ENCODE measurements around the gene ATP6AP1.
A peak's percentile ranks its signal among the peaks of the same experiment; 100 is the strongest.

The ATP6AP1 gene

DNA sequence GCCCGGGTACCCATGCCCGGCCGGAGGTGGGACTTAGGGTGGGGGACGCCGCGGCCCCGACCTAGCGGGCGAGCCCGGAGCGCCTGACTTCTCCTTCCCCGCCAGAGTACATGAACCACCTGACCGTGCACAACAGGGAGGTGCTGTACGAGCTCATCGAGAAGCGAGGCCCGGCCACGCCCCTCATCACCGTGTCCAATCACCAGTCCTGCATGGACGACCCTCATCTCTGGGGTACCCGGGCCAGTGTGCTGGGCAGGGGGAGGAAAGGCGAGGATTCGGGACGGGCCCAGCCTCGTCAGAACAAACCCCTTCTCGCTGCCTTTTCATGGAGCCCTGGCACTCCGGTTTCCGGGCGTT, 16.5 kb upstream of the ATP6AP1 start:
- H3K4me3 ChIP-seq (ENCODE audit: low read depth, low read length) = peak overlapping the region; percentile 69
- TF ChIP-seq, protein P1, sequence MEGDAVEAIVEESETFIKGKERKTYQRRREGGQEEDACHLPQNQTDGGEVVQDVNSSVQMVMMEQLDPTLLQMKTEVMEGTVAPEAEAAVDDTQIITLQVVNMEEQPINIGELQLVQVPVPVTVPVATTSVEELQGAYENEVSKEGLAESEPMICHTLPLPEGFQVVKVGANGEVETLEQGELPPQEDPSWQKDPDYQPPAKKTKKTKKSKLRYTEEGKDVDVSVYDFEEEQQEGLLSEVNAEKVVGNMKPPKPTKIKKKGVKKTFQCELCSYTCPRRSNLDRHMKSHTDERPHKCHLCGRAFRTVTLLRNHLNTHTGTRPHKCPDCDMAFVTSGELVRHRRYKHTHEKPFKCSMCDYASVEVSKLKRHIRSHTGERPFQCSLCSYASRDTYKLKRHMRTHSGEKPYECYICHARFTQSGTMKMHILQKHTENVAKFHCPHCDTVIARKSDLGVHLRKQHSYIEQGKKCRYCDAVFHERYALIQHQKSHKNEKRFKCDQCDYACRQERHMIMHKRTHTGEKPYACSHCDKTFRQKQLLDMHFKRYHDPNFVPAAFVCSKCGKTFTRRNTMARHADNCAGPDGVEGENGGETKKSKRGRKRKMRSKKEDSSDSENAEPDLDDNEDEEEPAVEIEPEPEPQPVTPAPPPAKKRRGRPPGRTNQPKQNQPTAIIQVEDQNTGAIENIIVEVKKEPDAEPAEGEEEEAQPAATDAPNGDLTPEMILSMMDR (conservative IDR thresholded peaks at IDR 0.05; ENCODE audit: low read depth, low read length) = no peak
- peak; percentile 65 for DNase-seq (ENCODE audit: low read depth)

DNA sequence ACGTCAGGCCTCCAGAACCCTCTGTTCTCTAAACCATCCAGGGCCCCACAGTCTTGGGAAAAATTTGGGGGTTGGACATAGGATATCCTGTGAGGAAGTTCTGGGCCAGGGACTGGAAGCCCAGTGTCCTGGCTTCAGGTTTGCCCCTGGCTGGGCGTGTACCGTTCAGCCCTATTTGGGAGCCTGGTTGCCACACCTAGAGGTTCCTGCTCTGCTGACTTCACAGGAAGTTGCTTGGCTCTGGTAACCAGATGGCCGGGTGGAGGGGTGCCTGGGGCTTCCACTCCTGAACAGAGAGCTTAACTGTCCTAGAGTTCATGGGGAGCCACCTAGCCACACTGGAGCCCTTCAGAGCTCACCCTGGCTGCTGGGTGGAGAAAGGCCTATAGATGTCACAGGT, 16.0 kb upstream of the ATP6AP1 start:
- DNase-seq (ENCODE audit: low read depth) = no peak

DNA sequence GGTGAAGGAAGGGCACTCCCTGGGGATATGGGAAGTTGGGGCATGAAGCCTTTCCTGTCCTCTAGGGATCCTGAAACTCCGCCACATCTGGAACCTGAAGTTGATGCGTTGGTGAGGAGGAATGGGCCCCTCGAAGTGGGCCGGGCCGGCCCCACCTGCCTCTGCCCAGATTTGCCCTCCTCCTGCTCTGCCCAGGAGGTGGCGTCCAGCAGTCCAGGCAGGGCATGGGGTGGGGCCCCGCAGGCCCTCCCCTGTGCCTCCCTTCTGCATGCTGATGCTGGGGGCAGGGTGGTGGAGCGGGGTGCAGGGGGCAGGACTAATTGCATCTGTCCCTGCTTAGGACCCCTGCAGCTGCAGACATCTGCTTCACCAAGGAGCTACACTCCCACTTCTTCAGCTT, 15.3 kb upstream of the ATP6AP1 start:
- DNase-seq (ENCODE audit: low read depth) = no peak
- no peak overlapping the region for H3K4me3 ChIP-seq (ENCODE audit: low read depth, low read length)
- TF ChIP-seq, protein P1 (conservative IDR thresholded peaks at IDR 0.05; ENCODE audit: low read depth, low read length) = no peak

More for the DNA sequence above, 16.0 kb upstream of the ATP6AP1 start:
- H3K4me3 ChIP-seq (ENCODE audit: low read depth, low read length) = peak overlapping the region; percentile 69
- TF ChIP-seq, protein P1 (conservative IDR thresholded peaks at IDR 0.05; ENCODE audit: low read depth, low read length) = no peak

DNA sequence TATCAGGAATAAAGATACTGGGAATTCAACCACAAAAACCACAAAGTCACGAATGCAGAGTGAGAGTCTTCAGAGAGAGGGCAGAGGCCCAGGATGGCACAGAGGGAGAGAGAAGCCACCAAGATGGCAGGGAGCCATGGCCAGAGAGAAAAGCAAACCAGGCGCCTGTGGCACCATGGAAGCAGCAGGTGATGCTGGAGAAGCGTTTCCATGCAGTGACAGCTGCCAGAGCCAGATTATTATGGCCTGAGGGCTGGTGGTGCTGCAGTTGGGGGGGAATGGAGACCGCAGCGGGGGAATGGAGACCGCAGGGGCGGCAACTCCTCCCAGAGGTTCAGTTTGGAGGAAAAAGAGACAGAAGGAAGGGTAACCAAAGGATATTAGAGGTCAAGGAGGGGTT, 11.3 kb upstream of the ATP6AP1 start:
- DNase-seq (ENCODE audit: low read depth) = no peak
- TF ChIP-seq, protein P1 (conservative IDR thresholded peaks at IDR 0.05; ENCODE audit: low read depth, low read length) = no peak
- H3K4me3 ChIP-seq (ENCODE audit: low read depth, low read length) = no peak overlapping the region

DNA sequence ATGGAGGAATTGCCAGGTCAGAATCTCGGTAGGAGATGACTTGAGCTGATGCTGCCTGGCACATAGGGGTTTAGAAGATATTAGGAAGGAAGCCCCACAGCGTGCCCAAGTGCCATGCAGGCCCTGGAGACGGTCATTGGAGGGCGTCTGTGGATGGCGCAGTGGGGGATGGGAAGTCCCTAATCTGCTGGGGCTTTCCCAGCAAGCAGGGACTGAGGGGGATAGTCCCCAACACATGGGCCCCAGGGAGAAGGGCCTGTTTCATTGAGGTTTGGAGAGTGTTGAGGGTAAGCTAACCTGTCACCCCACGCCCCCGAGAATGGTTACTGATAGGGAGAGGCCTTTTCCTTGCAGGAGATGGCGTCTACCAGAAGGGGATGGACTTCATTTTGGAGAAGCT, 9.3 kb upstream of the ATP6AP1 start:
- no peak for DNase-seq (ENCODE audit: low read depth)
- TF ChIP-seq, protein P1 (conservative IDR thresholded peaks at IDR 0.05; ENCODE audit: low read depth, low read length) = no peak
- H3K4me3 ChIP-seq (ENCODE audit: low read depth, low read length) = no peak overlapping the region

DNA sequence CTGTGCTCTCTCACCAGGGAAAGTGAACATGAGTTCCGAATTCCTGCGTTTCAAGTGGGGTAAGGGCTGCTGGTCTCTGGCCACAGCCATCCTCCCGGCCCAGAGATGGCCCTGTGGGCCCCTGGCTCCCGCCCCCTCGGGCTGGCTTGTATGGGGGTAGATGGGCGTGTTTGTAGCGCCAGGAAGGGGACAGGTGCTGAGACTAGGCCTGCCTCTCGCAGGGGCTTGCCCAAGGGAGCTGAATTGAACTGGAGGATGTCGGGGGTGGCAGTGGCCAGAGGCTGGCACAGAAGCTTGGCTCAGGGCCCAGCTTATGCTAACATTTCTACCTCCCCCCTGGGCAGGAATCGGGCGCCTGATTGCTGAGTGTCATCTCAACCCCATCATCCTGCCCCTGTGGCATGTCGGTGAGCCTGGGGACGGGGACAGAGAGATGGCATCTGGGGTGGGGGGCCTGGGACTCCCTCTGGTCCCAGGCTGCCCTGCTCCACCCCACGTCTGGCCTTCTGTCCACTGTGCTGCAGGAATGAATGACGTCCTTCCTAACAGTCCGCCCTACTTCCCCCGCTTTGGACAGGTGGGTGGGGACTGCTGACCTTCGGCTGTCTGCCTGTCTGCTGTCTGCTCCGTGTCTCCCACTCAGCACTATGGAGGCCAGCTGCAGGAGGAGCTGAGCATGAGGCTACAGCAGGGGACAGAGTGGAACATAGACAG, 8.6 kb upstream of the ATP6AP1 start:
- DNase-seq (ENCODE audit: low read depth) = no peak
- TF ChIP-seq, protein P1 (conservative IDR thresholded peaks at IDR 0.05; ENCODE audit: low read depth, low read length) = no peak
- H3K4me3 ChIP-seq (ENCODE audit: low read depth, low read length) = no peak overlapping the region

DNA sequence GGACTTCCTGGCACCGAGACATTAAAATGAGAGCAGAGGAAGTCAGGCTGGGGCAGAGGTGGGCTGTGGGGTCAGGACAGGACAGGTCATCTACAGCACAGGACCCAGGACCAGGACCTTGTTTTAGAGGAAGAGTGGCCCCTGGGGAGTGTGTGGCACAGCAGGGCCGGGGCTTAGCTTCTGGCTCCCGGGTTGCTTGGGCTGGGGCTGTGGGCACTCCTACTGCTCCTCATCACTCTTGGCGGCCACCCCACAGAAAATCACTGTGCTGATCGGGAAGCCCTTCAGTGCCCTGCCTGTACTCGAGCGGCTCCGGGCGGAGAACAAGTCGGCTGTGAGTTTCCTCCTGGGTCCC, 8.1 kb upstream of the ATP6AP1 start:
- H3K4me3 ChIP-seq (ENCODE audit: low read depth, low read length) = no peak overlapping the region
- TF ChIP-seq, protein P1 (conservative IDR thresholded peaks at IDR 0.05; ENCODE audit: low read depth, low read length) = no peak
- no peak for DNase-seq (ENCODE audit: low read depth)
